ENCODE measurements around the gene PRSS38. TPM values are rescaled to one million over a fixed set of nuclear protein-coding genes. Genes with fewer than 3 reads are reported as not detected.

PRSS38 gene
- total and polyA plus RNA-seq, 4 donors = not detected

DNA sequence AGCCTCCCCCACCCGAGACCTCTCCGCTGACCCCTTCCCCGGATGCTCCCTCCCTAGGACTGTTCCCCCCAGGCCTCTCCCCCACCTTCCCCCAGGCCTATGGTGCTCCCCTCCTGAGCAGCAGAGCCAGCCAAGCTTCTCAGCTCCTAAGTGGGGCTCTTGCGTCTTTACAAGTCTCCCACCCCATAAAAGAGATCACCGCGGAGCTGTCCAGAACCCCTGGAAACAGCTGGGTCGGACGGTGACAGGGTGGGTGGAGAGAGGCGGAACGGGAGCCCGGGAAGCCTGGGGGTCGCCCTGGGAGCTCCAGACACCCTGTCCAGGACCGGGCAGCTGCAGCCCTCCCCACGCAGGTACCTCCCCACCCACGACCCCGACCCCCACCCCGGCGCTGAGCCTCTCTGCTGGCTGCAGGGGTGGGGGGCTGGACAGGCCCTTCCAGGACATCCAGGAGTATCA is 71.1 kb downstream of the PRSS38 start:
- no peak overlapping the region for H3K27ac ChIP-seq (ENCODE audit: low read depth in 1 of 2, low read length in 1 of 2)
- WGBS, 2 donors = 21 to 22% methylated on average over 18 of the region's 18 CpGs
- H3K4me1 ChIP-seq (ENCODE audit: control insufficient read depth in 5 of 5, insufficient read depth in 5 of 5, low read length in 5 of 5) = peaks cover 0 to 12% (median 10%) of the 10 kb centered on the region in 5 donors
- peak; percentile 61 to 72 (median 72) for DNase-seq
- no peaks in the 10 kb centered on the region for H3K27me3 ChIP-seq (ENCODE audit: control insufficient read depth in 3 of 3, insufficient read depth in 3 of 3, low read length in 2 of 3)
- peak overlapping the region in 1 of 2 donors; percentile 38 for H3K9ac ChIP-seq (ENCODE audit: insufficient read depth in 1 of 2, low read length in 2 of 2)
- no peak overlapping the region for H3K4me3 ChIP-seq
- no peak for ATAC-seq (ENCODE audit: insufficient read depth, low FRiP score)
- H3K36me3 ChIP-seq (ENCODE audit: control insufficient read depth in 4 of 4, insufficient read depth in 4 of 4, low read length in 4 of 4) = no peaks in the 10 kb centered on the region
- peaks cover 0 to 2% (median 0%) of the 10 kb centered on the region in 4 donors for H3K9me3 ChIP-seq (ENCODE audit: control insufficient read depth in 4 of 4, insufficient read depth in 3 of 4, low read length in 3 of 4)
- no peak for TF ChIP-seq CTCF (IDR thresholded peaks at IDR 0.05; ENCODE audit: control extremely low read depth, extremely low read depth)

- Histone ChIP-seq H3K9ac (ENCODE audit: insufficient read depth in 1 of 2, low read length in 2 of 2) (peak overlapping the region; percentile 38 to 46), H3K27ac (ENCODE audit: low read depth in 1 of 2, low read length in 1 of 2) (peak overlapping the region in 1 of 2 donors; percentile 46), H3K4me1 (ENCODE audit: control insufficient read depth in 5 of 5, insufficient read depth in 5 of 5, low read length in 5 of 5) (peaks cover 0 to 12% (median 10%) of the 10 kb centered on the region in 5 donors), H3K9me3 (ENCODE audit: control insufficient read depth in 4 of 4, insufficient read depth in 3 of 4, low read length in 3 of 4) (peaks cover 0 to 2% (median 0%) of the 10 kb centered on the region in 4 donors), H3K36me3 (ENCODE audit: control insufficient read depth in 4 of 4, insufficient read depth in 4 of 4, low read length in 4 of 4) (no peaks in the 10 kb centered on the region), H3K4me3 (no peak overlapping the region), H3K27me3 (ENCODE audit: control insufficient read depth in 3 of 3, insufficient read depth in 3 of 3, low read length in 2 of 3) (no peaks in the 10 kb centered on the region)
- no peak for TF ChIP-seq CTCF (IDR thresholded peaks at IDR 0.05; ENCODE audit: control extremely low read depth, extremely low read depth)
- DNase-seq (peak; percentile 95 to 96 (median 95)), ATAC-seq (ENCODE audit: insufficient read depth, low FRiP score) (no peak)
- WGBS, 2 donors = 2 to 8% methylated on average over 23 to 30 of the region's 30 CpGs
These were observed 71.7 kb downstream of the PRSS38 start for GRCh38 chr1:227886993-227887696.

GRCh38 chr1:227887697-227888403 is 72.4 kb downstream of the PRSS38 start:
- peaks cover 0 to 17% (median 12%) of the 10 kb centered on the region in 5 donors for H3K4me1 ChIP-seq (ENCODE audit: control insufficient read depth in 5 of 5, insufficient read depth in 5 of 5, low read length in 5 of 5)
- ATAC-seq (ENCODE audit: insufficient read depth, low FRiP score) (peak; percentile 13), DNase-seq (peak; percentile 79 to 82 (median 80))
- TF ChIP-seq CTCF (IDR thresholded peaks at IDR 0.05; ENCODE audit: control extremely low read depth, extremely low read depth) = no peak
- no peak overlapping the region for H3K4me3 ChIP-seq
- no peaks in the 10 kb centered on the region for H3K36me3 ChIP-seq (ENCODE audit: control insufficient read depth in 4 of 4, insufficient read depth in 4 of 4, low read length in 4 of 4)
- peaks cover 0 to 1% (median 0%) of the 10 kb centered on the region in 4 donors for H3K9me3 ChIP-seq (ENCODE audit: control insufficient read depth in 4 of 4, insufficient read depth in 3 of 4, low read length in 3 of 4)
- H3K9ac ChIP-seq (ENCODE audit: insufficient read depth in 1 of 2, low read length in 2 of 2) = peak overlapping the region in 1 of 2 donors; percentile 46
- no peaks in the 10 kb centered on the region for H3K27me3 ChIP-seq (ENCODE audit: control insufficient read depth in 3 of 3, insufficient read depth in 3 of 3, low read length in 2 of 3)
- H3K27ac ChIP-seq (ENCODE audit: low read depth in 1 of 2, low read length in 1 of 2) = peak overlapping the region in 1 of 2 donors; percentile 46
- 30 to 47% methylated on average over 31 to 40 of the region's 40 CpGs for WGBS, 2 donors

Data from lung (tissue), 12 donors.